ENCODE results near the gene PALLD. TPM values are rescaled to one million over a fixed set of nuclear protein-coding genes. Genes with fewer than 3 reads are reported as not detected.

Gene PALLD
- total and polyA plus RNA-seq, 2 experiments from 2014 or later, result 17.9 to 30.5 TPM

DNA sequence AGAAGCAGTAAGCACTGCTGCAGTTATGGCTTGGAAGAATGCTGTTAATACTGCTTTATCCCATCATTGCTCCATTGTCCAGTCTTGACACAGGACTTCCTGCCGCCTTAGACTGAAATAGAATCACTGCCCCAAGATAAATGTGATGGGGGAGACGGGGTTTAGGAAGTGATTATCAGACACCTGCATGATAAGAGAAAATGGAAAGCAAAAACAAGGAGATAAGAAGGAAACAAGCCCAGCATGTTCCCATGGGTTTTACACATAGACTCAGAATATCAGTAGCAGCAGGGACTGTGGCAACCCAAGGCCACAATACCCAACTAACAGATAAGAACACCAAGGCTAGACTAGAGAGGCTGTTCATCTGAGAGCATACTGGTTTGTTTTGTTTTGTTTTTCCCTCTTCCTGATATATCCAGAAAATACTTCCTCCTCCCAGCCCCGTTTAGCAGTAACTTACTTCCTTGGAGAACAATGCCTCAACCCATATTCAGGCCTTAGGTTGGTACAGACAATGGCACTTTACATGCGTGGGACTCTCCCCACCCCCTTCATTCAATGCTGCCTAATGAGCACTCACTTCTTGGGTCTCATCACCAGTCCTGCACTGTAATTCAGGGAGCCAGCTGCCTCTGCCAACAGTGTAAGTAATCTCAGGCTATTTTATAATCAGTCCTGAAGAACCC is 280.6 kb downstream of the PALLD start:
- Histone ChIP-seq H3K27me3 (replicated peaks; ENCODE audit: insufficient read depth) (no peaks in the 10 kb centered on the region), H3F3A (ENCODE audit: insufficient read depth) (no peaks in the 10 kb centered on the region), H3K27ac (no peak overlapping the region), H3K9me2 (ENCODE audit: insufficient read depth) (no peaks in the 10 kb centered on the region), H3K79me2 (ENCODE audit: insufficient read depth) (no peaks in the 10 kb centered on the region), H2AFZ (no peak overlapping the region), H3K9me3 (ENCODE audit: low read depth) (no peaks in the 10 kb centered on the region), H3K4me2 (ENCODE audit: unreplicated experiment) (no peak overlapping the region), H3K9ac (no peak overlapping the region), H3K4me1 (ENCODE audit: insufficient read depth) (no peaks in the 10 kb centered on the region), H4K20me1 (ENCODE audit: insufficient read depth) (no peaks in the 10 kb centered on the region), H3K4me3 (no peak overlapping the region), H3K36me3 (ENCODE audit: low read depth) (no peaks in the 10 kb centered on the region)
- 57 to 63% methylated on average over 4 of the region's 4 CpGs for WGBS, 2 experiments (ENCODE audit: low coverage in 1 of 2, low lambda C conversion rate in 2 of 2, missing lambda C conversion rate in 2 of 2)
- in situ Hi-C loops (cut with MboI), result no loop called here
- DNase-seq, result no peak
- TF ChIP-seq EZH2 (IDR thresholded peaks at IDR 0.05; ENCODE audit: insufficient read depth, poor library complexity, severe bottlenecking) (no peak), EZH2phosphoT487 (IDR thresholded peaks at IDR 0.05; ENCODE audit: insufficient read depth, low read depth) (no peak)

DNA sequence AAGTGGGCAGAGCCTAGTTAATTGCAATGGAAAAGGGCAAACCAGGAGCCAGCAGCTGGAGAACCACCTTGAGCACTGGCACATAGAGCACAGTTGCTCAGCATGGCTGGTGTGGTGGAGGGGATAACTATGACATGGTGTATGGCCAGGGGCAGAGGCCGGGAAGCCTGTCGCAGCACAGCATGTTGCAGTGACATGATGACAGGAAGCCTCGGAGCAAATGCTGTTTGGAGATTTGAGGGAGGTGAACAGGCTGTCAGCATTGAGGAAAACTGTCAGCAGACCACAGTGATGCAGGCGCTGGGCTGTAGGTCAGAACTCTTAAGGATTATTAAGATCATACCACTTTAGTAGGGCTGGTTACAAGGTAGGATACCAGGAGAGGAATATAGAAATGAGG is 284.5 kb downstream of the PALLD start:
- H3K36me3 ChIP-seq (ENCODE audit: low read depth), result no peaks in the 10 kb centered on the region
- no peaks in the 10 kb centered on the region for H3K9me2 ChIP-seq (ENCODE audit: insufficient read depth)
- in situ Hi-C loops (cut with MboI), result no loop called here
- no peak overlapping the region for H3K9ac ChIP-seq
- TF ChIP-seq EZH2 (IDR thresholded peaks at IDR 0.05; ENCODE audit: insufficient read depth, poor library complexity, severe bottlenecking), result no peak
- TF ChIP-seq EZH2phosphoT487 (IDR thresholded peaks at IDR 0.05; ENCODE audit: insufficient read depth, low read depth), result no peak
- H3K27ac ChIP-seq, result no peak overlapping the region
- H3K4me2 ChIP-seq (ENCODE audit: unreplicated experiment), result no peak overlapping the region
- H3K27me3 ChIP-seq (replicated peaks; ENCODE audit: insufficient read depth), result no peaks in the 10 kb centered on the region
- DNase-seq, result no peak
- no peaks in the 10 kb centered on the region for H3K9me3 ChIP-seq (ENCODE audit: low read depth)
- H2AFZ ChIP-seq, result no peak overlapping the region
- H3F3A ChIP-seq (ENCODE audit: insufficient read depth), result no peaks in the 10 kb centered on the region
- H4K20me1 ChIP-seq (ENCODE audit: insufficient read depth), result no peaks in the 10 kb centered on the region
- H3K4me3 ChIP-seq, result no peak overlapping the region
- no peaks in the 10 kb centered on the region for H3K4me1 ChIP-seq (ENCODE audit: insufficient read depth)
- WGBS, 2 experiments (ENCODE audit: low coverage in 1 of 2, low lambda C conversion rate in 2 of 2, missing lambda C conversion rate in 2 of 2), result 90 to 91% methylated on average over 4 of the region's 4 CpGs
- H3K79me2 ChIP-seq (ENCODE audit: insufficient read depth), result no peaks in the 10 kb centered on the region

DNA sequence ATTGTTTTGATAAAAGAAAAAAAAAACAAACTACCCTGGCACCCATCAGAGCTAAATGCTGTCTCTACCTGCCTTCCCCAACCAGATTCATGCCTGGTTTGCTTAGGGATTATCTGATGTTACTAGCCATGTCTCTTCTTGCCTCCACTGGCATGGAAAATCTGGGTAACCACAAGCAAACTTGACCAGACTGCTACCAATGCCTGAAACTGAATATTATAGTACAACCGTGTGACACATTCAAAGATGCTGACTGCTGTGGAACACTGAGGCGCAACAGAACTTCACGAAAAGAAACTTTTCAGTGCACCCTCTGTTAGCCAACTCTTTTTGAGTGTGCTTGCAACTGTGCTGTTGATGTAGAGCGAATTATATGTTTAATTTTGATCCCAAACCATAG is 285.1 kb downstream of the PALLD start:
- DNase-seq, result no peak
- Histone ChIP-seq H3K4me2 (ENCODE audit: unreplicated experiment) (no peak overlapping the region), H3K79me2 (ENCODE audit: insufficient read depth) (no peaks in the 10 kb centered on the region), H3K9me2 (ENCODE audit: insufficient read depth) (no peaks in the 10 kb centered on the region), H3K4me3 (no peak overlapping the region), H3F3A (ENCODE audit: insufficient read depth) (no peaks in the 10 kb centered on the region), H3K36me3 (ENCODE audit: low read depth) (no peaks in the 10 kb centered on the region), H3K9ac (no peak overlapping the region), H3K4me1 (ENCODE audit: insufficient read depth) (no peaks in the 10 kb centered on the region), H3K9me3 (ENCODE audit: low read depth) (no peaks in the 10 kb centered on the region), H3K27me3 (replicated peaks; ENCODE audit: insufficient read depth) (no peaks in the 10 kb centered on the region), H2AFZ (no peak overlapping the region), H4K20me1 (ENCODE audit: insufficient read depth) (no peaks in the 10 kb centered on the region), H3K27ac (no peak overlapping the region)
- 84 to 85% methylated on average over 4 of the region's 4 CpGs for WGBS, 2 experiments (ENCODE audit: low coverage in 1 of 2, low lambda C conversion rate in 2 of 2, missing lambda C conversion rate in 2 of 2)
- in situ Hi-C loops (cut with MboI), result no loop called here
- TF ChIP-seq EZH2phosphoT487 (IDR thresholded peaks at IDR 0.05; ENCODE audit: insufficient read depth, low read depth) (no peak), EZH2 (IDR thresholded peaks at IDR 0.05; ENCODE audit: insufficient read depth, poor library complexity, severe bottlenecking) (no peak)

DNA sequence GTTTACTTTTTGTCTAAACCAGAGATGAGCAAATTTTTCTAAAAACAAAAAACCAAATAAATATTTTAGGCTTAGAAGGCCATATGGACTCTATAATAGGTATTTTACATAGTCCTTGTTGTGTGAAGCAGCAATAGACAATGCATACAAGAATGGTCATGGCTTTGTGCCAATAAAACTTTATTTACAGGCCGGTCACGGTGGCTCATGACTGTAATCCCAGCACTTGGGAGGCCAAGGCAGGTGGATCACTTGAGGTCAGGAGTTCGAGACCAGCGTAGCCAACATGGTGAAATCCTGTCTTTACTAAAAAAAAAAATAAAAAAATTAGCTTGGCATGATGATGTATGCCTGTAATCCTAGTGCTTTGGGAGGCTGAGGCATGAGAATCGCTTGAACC is 285.6 kb downstream of the PALLD start:
- no peaks in the 10 kb centered on the region for H4K20me1 ChIP-seq (ENCODE audit: insufficient read depth)
- TF ChIP-seq EZH2phosphoT487 (IDR thresholded peaks at IDR 0.05; ENCODE audit: insufficient read depth, low read depth), result no peak
- TF ChIP-seq EZH2 (IDR thresholded peaks at IDR 0.05; ENCODE audit: insufficient read depth, poor library complexity, severe bottlenecking), result no peak
- H3K79me2 ChIP-seq (ENCODE audit: insufficient read depth), result no peaks in the 10 kb centered on the region
- WGBS, 2 experiments (ENCODE audit: low coverage in 1 of 2, low lambda C conversion rate in 2 of 2, missing lambda C conversion rate in 2 of 2), result 76 to 84% methylated on average over 5 of the region's 5 CpGs
- H3K4me2 ChIP-seq (ENCODE audit: unreplicated experiment), result no peak overlapping the region
- no peaks in the 10 kb centered on the region for H3K9me3 ChIP-seq (ENCODE audit: low read depth)
- in situ Hi-C loops (cut with MboI), result no loop called here
- no peaks in the 10 kb centered on the region for H3K36me3 ChIP-seq (ENCODE audit: low read depth)
- H3F3A ChIP-seq (ENCODE audit: insufficient read depth), result no peaks in the 10 kb centered on the region
- no peak overlapping the region for H2AFZ ChIP-seq
- H3K9ac ChIP-seq, result no peak overlapping the region
- no peaks in the 10 kb centered on the region for H3K27me3 ChIP-seq (replicated peaks; ENCODE audit: insufficient read depth)
- no peaks in the 10 kb centered on the region for H3K9me2 ChIP-seq (ENCODE audit: insufficient read depth)
- DNase-seq, result no peak
- H3K4me1 ChIP-seq (ENCODE audit: insufficient read depth), result no peaks in the 10 kb centered on the region
- H3K27ac ChIP-seq, result no peak overlapping the region
- no peak overlapping the region for H3K4me3 ChIP-seq

All from GM23248 (cell line).